T-helper 2 cell treated with Interferon-gamma antibody and Interleukin-4, amounts not matched to agents 5 μg/mL and 100 μg/mL, for 36 hours (primary cell): ENCODE measurements around the gene PDF.
A peak's percentile ranks its signal among the peaks of the same experiment; 100 is the strongest.

Experiments used
- DNase-seq: peaks from one replicate; pipeline ENCODE4 v3.0.0; 2021; ENCODE audit warnings: low spot score
- H3K27ac Mint-ChIP-seq: one replicate; pipeline ENCODE4 v1.8.0; 2021; ENCODE audit warnings: mild to moderate bottlenecking, mixed read lengths
- H3K27me3 Mint-ChIP-seq: one replicate; pipeline ENCODE4 v1.8.0; 2021; ENCODE audit warnings: low read depth, mixed read lengths
- H3K36me3 Mint-ChIP-seq: one replicate; pipeline ENCODE4 v1.8.0; 2021; ENCODE audit warnings: low read depth, mixed read lengths
- H3K4me1 Mint-ChIP-seq: one replicate; pipeline ENCODE4 v1.8.0; 2021; ENCODE audit warnings: low read depth, mixed read lengths
- H3K4me3 Mint-ChIP-seq: one replicate; pipeline ENCODE4 v1.8.0; 2022; ENCODE audit warnings: mild to moderate bottlenecking, moderate library complexity, mixed read lengths
- H3K9me3 Mint-ChIP-seq: one replicate; pipeline ENCODE4 v1.8.0; 2021; ENCODE audit warnings: mixed read lengths

The PDF gene

DNA sequence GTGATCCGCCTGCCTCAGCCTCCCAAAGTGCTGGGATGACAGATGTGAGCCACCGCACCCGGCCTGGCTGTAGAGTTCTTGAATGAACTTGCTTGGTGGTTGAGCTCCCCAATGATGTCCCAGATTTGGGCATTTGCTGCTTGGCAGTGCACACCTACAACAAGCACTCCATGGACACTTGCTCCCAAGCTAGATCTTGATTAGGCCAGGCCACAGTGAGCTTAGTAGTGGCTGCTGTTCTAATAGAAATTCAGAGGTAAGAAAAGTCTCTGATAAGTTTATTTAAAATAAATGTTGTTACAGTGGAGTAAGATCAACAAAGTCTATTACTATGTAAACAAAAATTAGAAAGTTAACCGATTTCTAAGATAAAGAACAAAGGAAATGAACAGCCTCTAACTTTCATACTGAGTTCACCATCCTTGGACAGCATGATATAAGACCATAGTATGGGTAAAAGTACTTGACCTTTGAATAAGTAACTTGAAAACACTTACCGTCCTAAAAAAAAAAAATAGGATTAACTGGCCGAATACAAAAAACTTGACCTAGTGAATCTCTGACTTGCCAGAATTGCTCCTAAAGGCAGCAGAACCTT lies 20.2 kb upstream of the PDF start:
- Mint-ChIP-seq H3K4me3 (no peak overlapping the region), H3K36me3 (peaks cover 22% of the 10 kb centered on the region), H3K9me3 (no peaks in the 10 kb centered on the region), H3K27me3 (no peaks in the 10 kb centered on the region), H3K27ac (no peak overlapping the region), H3K4me1 (no peaks in the 10 kb centered on the region)
- no peak for DNase-seq

DNA sequence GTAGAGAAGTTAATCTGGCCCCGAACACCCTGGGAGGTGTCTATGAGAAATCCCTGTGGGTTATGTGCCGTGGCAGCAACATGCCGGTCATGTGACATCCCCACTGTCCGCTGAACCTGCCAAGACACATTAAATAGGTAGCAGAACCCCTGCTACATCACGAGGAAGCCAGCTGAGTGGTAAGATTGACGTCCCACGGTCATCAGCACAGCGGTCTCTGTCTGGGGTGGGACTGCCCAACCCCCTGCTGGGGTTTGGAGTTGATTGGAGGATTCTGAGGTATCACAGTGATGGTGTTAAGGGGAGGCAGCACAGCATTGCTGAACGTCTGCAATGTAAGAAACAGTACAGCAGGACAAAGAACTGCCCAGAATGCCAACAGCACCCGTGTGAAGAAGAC lies 19.1 kb upstream of the PDF start:
- no peak overlapping the region for H3K27ac Mint-ChIP-seq
- H3K9me3 Mint-ChIP-seq = no peaks in the 10 kb centered on the region
- H3K4me1 Mint-ChIP-seq = no peaks in the 10 kb centered on the region

GRCh38 chr16:69348222-69348621 lies 17.8 kb upstream of the PDF start:
- peaks cover under 1% of the 10 kb centered on the region for H3K4me1 Mint-ChIP-seq
- DNase-seq = no peak
- no peak overlapping the region for H3K27ac Mint-ChIP-seq
- no peak overlapping the region for H3K4me3 Mint-ChIP-seq
- H3K27me3 Mint-ChIP-seq = no peaks in the 10 kb centered on the region
- H3K9me3 Mint-ChIP-seq = no peaks in the 10 kb centered on the region
- H3K36me3 Mint-ChIP-seq = peaks cover 18% of the 10 kb centered on the region

More for the DNA sequence above, 19.1 kb upstream of the PDF start:
- Mint-ChIP-seq H3K36me3 (peaks cover 16% of the 10 kb centered on the region), H3K4me3 (no peak overlapping the region), H3K27me3 (no peaks in the 10 kb centered on the region)
- DNase-seq = no peak

GRCh38 chr16:69346683-69347082 lies 16.3 kb upstream of the PDF start:
- DNase-seq = no peak
- Mint-ChIP-seq H3K27me3 (no peaks in the 10 kb centered on the region), H3K4me1 (peaks cover 8% of the 10 kb centered on the region), H3K36me3 (peaks cover 24% of the 10 kb centered on the region), H3K4me3 (no peak overlapping the region), H3K27ac (no peak overlapping the region), H3K9me3 (no peaks in the 10 kb centered on the region)

DNA sequence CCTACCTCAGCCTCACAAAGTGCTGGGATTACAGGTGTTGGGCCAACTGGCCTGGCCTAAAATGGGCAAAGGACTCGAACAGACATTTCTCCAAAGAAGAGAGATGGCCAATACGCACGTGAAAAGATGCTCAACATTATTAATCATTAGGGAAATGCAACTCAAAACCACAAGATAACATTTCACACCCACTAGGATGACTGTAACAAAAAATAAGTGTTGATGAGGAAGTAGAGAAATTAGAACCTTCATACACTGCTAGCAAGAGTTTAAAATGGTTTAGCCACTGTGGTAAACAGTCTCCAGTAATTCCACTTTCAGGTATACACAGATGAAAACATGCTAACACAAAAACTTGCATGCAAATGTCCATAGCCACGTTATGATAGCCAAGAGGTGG lies 15.5 kb upstream of the PDF start:
- Mint-ChIP-seq H3K4me3 (no peak overlapping the region), H3K4me1 (peaks cover 15% of the 10 kb centered on the region), H3K27me3 (no peaks in the 10 kb centered on the region), H3K36me3 (peaks cover 31% of the 10 kb centered on the region), H3K9me3 (no peaks in the 10 kb centered on the region), H3K27ac (no peak overlapping the region)
- no peak for DNase-seq

- no peak overlapping the region for H3K4me3 Mint-ChIP-seq
- no peaks in the 10 kb centered on the region for H3K27me3 Mint-ChIP-seq
- no peak overlapping the region for H3K27ac Mint-ChIP-seq
- DNase-seq = no peak
- H3K4me1 Mint-ChIP-seq = peaks cover 22% of the 10 kb centered on the region
- peaks cover 42% of the 10 kb centered on the region for H3K36me3 Mint-ChIP-seq
- no peaks in the 10 kb centered on the region for H3K9me3 Mint-ChIP-seq
Measured at GRCh38 chr16:69344171-69344570, 13.8 kb upstream of the PDF start.

DNA sequence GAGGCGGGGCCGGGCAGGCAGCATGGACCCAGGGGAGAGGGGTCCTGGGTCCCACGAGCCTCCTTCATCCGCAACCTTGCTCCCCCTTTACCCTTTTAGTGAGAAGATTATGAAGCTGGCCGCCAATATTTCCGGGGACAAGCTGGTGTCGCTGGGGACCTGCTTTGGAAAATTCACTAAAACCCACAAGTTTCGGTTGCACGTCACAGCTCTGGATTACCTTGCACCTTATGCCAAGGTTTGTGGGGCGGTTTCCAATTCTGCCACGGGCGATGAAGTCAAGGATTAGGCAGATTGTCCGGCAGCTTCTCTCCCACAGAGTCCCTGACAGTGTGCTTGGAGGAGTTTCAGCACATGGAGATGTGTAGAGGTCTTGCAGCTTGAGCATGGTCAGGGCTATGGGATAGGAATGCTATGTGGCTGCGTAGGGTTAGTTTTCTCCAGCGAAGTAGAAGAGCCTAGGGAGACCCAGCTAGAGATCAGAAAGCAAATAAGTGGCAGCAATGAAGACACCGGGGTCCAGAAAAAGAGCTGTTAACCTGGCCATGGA lies 9.8 kb upstream of the PDF start:
- no peaks in the 10 kb centered on the region for H3K9me3 Mint-ChIP-seq
- H3K4me3 Mint-ChIP-seq = peak overlapping the region; percentile 99
- H3K36me3 Mint-ChIP-seq = peaks cover 44% of the 10 kb centered on the region
- H3K27me3 Mint-ChIP-seq = no peaks in the 10 kb centered on the region
- DNase-seq = peak; percentile 32
- peak overlapping the region; percentile 98 for H3K27ac Mint-ChIP-seq
- peaks cover 37% of the 10 kb centered on the region for H3K4me1 Mint-ChIP-seq

DNA sequence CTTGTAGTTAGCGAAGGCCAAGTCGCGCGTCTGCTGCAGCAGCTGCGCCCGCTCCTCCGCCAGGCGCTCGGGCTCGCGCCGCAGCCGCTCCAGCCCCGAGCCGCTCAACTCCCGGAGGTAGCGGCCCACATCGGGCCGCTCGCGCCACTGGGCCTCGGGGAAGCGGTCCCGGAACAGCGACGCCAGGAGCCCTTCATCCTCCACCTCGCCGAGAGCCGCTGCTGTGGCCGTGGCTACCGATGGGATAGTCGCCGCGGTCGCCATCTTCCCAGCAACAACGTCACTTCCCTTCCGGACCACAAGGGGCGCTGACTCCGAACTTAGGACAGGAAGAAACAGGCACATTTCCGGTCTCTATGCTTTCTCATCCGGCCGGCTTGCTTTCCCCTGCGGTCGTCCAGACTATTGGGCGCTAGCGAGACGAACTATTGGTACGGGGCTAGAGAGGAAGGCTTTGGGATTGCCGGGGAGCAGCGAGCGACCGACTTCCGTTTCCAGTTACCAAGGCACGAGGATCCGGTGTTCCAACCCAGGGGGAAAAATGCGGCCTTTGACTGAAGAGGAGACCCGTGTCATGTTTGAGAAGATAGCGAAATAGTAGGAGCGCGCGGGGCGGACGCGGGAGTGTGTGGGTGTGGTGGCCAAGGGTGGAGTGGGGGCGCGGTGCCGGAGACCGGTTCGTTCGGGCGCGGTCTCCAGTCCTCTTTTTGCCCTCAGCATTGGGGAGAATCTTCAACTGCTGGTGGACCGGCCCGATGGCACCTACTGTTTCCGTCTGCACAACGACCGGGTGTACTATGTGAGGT lies 9.1 kb upstream of the PDF start, which contains the start of the genes COG8 and NIP7:
Gene COG8, minus strand, starts transcription at position 276 of the 806 bp plus-strand sequence. Its CDS starts 12 bp downstream, at position 264.
Gene NIP7, plus strand, starts transcription at position 484 of the 806 bp plus-strand sequence. Its CDS starts 58 bp downstream, at position 542.
- Mint-ChIP-seq H3K4me3 (peak within 1 kb of the TSS; percentile 99), H3K4me1 (peaks cover 37% of the 10 kb centered on the region), H3K27ac (peak within 1 kb of the TSS; percentile 98), H3K36me3 (peaks cover 50% of the 10 kb centered on the region), H3K27me3 (no peaks in the 10 kb centered on the region), H3K9me3 (no peaks in the 10 kb centered on the region)
- DNase-seq = peak; percentile 94

- DNase-seq = no peak
- Mint-ChIP-seq H3K9me3 (no peaks in the 10 kb centered on the region), H3K4me3 (peak overlapping the region; percentile 99), H3K27ac (peak overlapping the region; percentile 82), H3K36me3 (peaks cover 58% of the 10 kb centered on the region), H3K4me1 (peaks cover 37% of the 10 kb centered on the region), H3K27me3 (no peaks in the 10 kb centered on the region)
Measured at GRCh38 chr16:69338557-69339288, 8.3 kb upstream of the PDF start.

DNA sequence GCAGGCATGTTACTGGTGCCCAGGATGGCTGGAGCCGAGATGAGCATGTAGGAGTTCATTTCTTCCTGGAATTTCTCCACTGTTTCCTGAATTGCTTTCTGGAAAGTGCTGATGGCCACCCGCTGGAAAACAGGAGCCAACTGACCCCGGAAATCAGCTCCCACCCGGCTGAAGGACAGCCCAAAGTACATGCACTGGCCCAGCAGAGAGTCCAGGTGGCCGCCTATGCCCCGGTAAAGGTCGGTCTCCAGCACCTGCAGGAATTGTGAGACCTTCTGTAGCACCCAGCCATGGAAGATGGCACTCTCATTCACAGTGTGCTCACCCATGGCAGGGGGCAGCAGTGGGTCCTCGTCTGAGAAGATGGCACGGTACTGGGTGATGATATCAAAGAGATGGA lies 4.3 kb upstream of the PDF start:
- no peaks in the 10 kb centered on the region for H3K9me3 Mint-ChIP-seq
- no peak overlapping the region for H3K27ac Mint-ChIP-seq
- H3K27me3 Mint-ChIP-seq = no peaks in the 10 kb centered on the region
- no peak overlapping the region for H3K4me3 Mint-ChIP-seq
- DNase-seq = no peak
- H3K4me1 Mint-ChIP-seq = peaks cover 22% of the 10 kb centered on the region
- H3K36me3 Mint-ChIP-seq = peaks cover 45% of the 10 kb centered on the region

DNA sequence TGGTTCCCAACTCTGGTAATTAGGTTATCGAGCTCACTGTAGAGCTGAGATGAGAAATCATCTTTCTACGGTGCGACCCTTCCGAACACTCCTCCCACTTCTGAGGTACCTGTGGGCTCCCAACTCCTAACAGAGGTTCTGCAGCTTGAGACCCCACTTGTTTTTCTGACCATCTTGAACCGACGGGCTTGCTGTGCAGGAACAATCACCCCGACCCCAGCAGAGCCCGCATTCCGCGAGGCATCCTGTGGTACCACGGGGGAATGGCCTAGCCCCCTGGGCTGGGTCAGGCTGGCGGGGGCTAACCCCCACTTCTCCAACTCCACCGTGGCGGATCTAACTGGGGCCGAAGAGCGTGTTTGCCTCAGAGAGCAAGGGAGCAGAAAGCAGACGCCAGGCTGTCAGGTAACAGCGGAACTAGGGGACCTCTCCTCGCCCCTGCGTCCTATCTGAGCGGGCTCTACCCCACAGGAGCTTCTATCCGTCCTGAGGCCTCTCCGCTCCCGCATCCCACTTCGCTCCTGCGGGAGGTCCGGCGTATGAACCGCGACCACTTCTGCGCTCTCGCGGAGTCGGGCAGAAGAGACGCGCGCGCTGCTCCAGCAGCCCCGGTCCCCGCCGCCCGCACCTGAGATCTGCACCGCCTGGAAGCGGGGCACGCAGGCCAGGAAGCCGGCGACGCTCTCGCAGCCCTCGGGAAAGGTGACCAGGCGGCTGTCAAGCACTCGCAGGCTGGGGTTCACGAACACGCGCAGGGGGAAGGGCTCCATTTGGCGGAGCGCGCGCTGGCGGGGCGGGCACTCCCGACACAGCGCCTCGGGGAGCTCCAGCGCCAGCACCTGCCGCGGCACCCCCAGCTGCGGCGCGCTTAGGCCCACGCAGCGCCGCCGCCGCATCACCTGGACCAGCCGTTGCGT lies 761 bp downstream of the PDF start:
- no peaks in the 10 kb centered on the region for H3K9me3 Mint-ChIP-seq
- H3K27me3 Mint-ChIP-seq = no peaks in the 10 kb centered on the region
- H3K4me3 Mint-ChIP-seq = peak overlapping the region; percentile 84
- peak overlapping the region; percentile 70 for H3K27ac Mint-ChIP-seq
- peaks cover 36% of the 10 kb centered on the region for H3K4me1 Mint-ChIP-seq
- peaks cover 61% of the 10 kb centered on the region for H3K36me3 Mint-ChIP-seq
- DNase-seq = no peak

DNA sequence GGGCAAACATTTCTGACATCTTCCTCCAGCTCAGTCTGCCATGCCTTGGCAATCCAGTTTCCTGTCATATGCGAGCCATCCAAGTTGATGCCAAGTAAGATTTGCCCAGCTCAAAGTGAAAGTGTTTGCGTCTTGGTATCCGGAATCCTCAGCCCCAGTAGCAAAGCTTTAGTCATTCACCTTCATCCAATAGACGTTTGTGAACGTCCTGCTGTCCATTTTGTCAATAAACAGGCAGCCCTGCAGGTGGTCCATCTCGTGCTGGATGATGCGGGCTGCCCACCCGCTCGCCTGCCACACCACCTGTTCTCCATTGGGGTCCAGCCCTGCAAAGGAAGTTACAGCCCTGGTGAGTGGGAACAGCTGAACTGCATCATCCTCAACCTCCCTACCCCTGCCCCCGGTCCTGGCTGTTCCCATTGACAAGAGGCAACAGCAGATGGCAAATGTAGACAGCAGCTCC lies 1.5 kb downstream of the PDF start:
- Mint-ChIP-seq H3K27ac (peak overlapping the region; percentile 70), H3K36me3 (peaks cover 57% of the 10 kb centered on the region), H3K9me3 (no peaks in the 10 kb centered on the region), H3K27me3 (no peaks in the 10 kb centered on the region), H3K4me3 (peak overlapping the region; percentile 84), H3K4me1 (peaks cover 36% of the 10 kb centered on the region)
- DNase-seq = no peak
